GM23338 (cell line): ENCODE measurements around the gene CWH43. TPM values are rescaled to one million over a fixed set of nuclear protein-coding genes. Genes with fewer than 3 reads are reported as not detected.

ENCODE experiments used
- ATAC-seq: fragments of 200-7000 bp; cut with Tn5 transposase; 3 replicates; pipeline ENCODE4 v1.9.1; 2020
- DNase-seq: peaks from one replicate; pipeline ENCODE4 v3.0.0-alpha.2; 2015; ENCODE audit warnings: low spot score
- H2AFZ ChIP-seq: fragments of 200-600 bp; sonication (generic); 2 replicates; pipeline ENCODE4 v1.8.0; 2016; ENCODE audit warnings: antibody characterized with exemption, mild to moderate bottlenecking, moderate library complexity
- H3F3A ChIP-seq: fragments of 200-600 bp; sonication (generic); replicated peaks from 2 replicates; pipeline ENCODE4 v1.8.0; 2017; ENCODE audit warnings: antibody characterized with exemption, mixed run types, low read depth
- H3K27ac ChIP-seq: fragments of 200-600 bp; sonication (generic); 2 replicates; pipeline ENCODE4 v1.6.1; 2016; ENCODE audit warnings: low read depth
- H3K27me3 ChIP-seq: fragments of 200-600 bp; sonication (generic); 2 replicates; pipeline ENCODE4 v1.8.0; 2016; ENCODE audit warnings: mild to moderate bottlenecking, mixed run types, moderate library complexity; ENCODE audit not compliant: insufficient read depth
- H3K36me3 ChIP-seq: fragments of 200-600 bp; sonication (generic); 2 replicates; pipeline ENCODE4 v1.8.0; 2016; ENCODE audit warnings: mild to moderate bottlenecking; ENCODE audit not compliant: insufficient read depth
- H3K4me1 ChIP-seq: fragments of 200-600 bp; sonication (generic); 2 replicates; pipeline ENCODE4 v1.8.0; 2016; ENCODE audit warnings: mild to moderate bottlenecking, moderate library complexity; ENCODE audit not compliant: insufficient read depth
- H3K4me2 ChIP-seq: fragments of 200-600 bp; sonication (generic); 2 replicates; pipeline ENCODE4 v1.7.1; 2017; ENCODE audit warnings: mixed run types
- H3K4me3 ChIP-seq: fragments of 200-600 bp; sonication (generic); 2 replicates; pipeline ENCODE4 v1.6.1; 2016; ENCODE audit warnings: mixed run types
- H3K79me2 ChIP-seq: fragments of 200-600 bp; sonication (generic); replicated peaks from 2 replicates; pipeline ENCODE4 v1.8.0; 2017; ENCODE audit warnings: mild to moderate bottlenecking; ENCODE audit not compliant: insufficient read depth
- H3K9me2 ChIP-seq: fragments of 200-600 bp; sonication (generic); 2 replicates; pipeline ENCODE4 v1.8.0; 2017; ENCODE audit not compliant: insufficient read depth
- H4K20me1 ChIP-seq: fragments of 200-600 bp; sonication (generic); replicated peaks from 2 replicates; pipeline ENCODE4 v1.8.0; 2017; ENCODE audit warnings: mild to moderate bottlenecking; ENCODE audit not compliant: insufficient read depth
- H3K27ac Mint-ChIP-seq: 2 replicates; pipeline ENCODE4 v1.8.0; 2020; ENCODE audit warnings: inconsistent platforms, mild to moderate bottlenecking, moderate library complexity, mixed read lengths
- H3K27me3 Mint-ChIP-seq: 3 replicates; pipeline ENCODE4 v1.8.0; 2022; ENCODE audit warnings: low read depth, mild to moderate bottlenecking, moderate library complexity, mixed read lengths, inconsistent platforms; ENCODE audit not compliant: insufficient read depth, poor library complexity
- H3K36me3 Mint-ChIP-seq: 3 replicates; pipeline ENCODE4 v1.8.0; 2021; ENCODE audit warnings: low read depth, mild to moderate bottlenecking, inconsistent platforms, moderate library complexity, mixed read lengths
- H3K4me1 Mint-ChIP-seq: 3 replicates; pipeline ENCODE4 v1.8.0; 2020; ENCODE audit warnings: mild to moderate bottlenecking, inconsistent platforms, mixed read lengths
- H3K4me3 Mint-ChIP-seq: 3 replicates; pipeline ENCODE4 v1.8.0; 2021; ENCODE audit warnings: moderate library complexity, mild to moderate bottlenecking, inconsistent platforms, mixed read lengths
- H3K9me3 Mint-ChIP-seq: 3 replicates; pipeline ENCODE4 v1.8.0; 2020; ENCODE audit warnings: moderate library complexity, mild to moderate bottlenecking, inconsistent platforms, mixed read lengths
- CREB1 ChIP-seq: fragments of 250-450 bp; sonication (Bioruptor Pico); IDR thresholded peaks from 2 replicates; pipeline ENCODE4 v1.5.0; 2020; ENCODE audit warnings: low read depth, mild to moderate bottlenecking, moderate library complexity
- EZH2 ChIP-seq: fragments of 200-600 bp; sonication (generic); IDR thresholded peaks from one replicate; pipeline ENCODE4 v1.8.0; 2017; ENCODE audit warnings: antibody characterized with exemption, mild to moderate bottlenecking, low read depth; ENCODE audit not compliant: unreplicated experiment
- EZH2phosphoT487 ChIP-seq: fragments of 200-600 bp; sonication (generic); IDR thresholded peaks from one replicate; pipeline ENCODE4 v1.8.1; 2018; ENCODE audit warnings: antibody characterized with exemption; ENCODE audit not compliant: unreplicated experiment
- JUNB ChIP-seq: IDR thresholded peaks from one replicate; pipeline ENCODE4 v1.6.1; 2016; ENCODE audit warnings: antibody characterized with exemption; ENCODE audit not compliant: unreplicated experiment
- NANOG ChIP-seq: IDR thresholded peaks from 2 replicates; pipeline ENCODE4 v1.6.1; 2016; ENCODE audit warnings: antibody characterized with exemption, borderline replicate concordance
- POLR2AphosphoS5 ChIP-seq: IDR thresholded peaks from 2 replicates; pipeline ENCODE4 v1.6.1; 2016; ENCODE audit warnings: antibody characterized with exemption, low read depth
- STAT1 ChIP-seq: IDR thresholded peaks from one replicate; pipeline ENCODE4 v1.6.1; 2016; ENCODE audit warnings: antibody characterized with exemption; ENCODE audit not compliant: unreplicated experiment
- ZNF114 ChIP-seq: fragments of 250-450 bp; sonication (Bioruptor Pico); IDR thresholded peaks from 2 replicates; pipeline ENCODE4 v1.5.0; 2020; ENCODE audit warnings: mild to moderate bottlenecking, moderate library complexity
- ZNF331 ChIP-seq: fragments of 250-450 bp; sonication (Bioruptor Pico); IDR thresholded peaks from 2 replicates; pipeline ENCODE4 v1.5.0; 2020; ENCODE audit warnings: low read depth, mild to moderate bottlenecking, moderate library complexity
- polyA plus RNA-seq: library from polyadenylated mRNA; unstranded; fragments of >200 nt; fragmentation: Nextera tagmentation; extraction: Ambion mirVana; gene quantifications from 2 replicates; pipeline ENCODE4 v1.2.1, GENCODE V29; 2016
- total RNA-seq: library from RNA; depleted of rRNA; stranded (reverse); fragments of >200 nt; shearing (Covaris generic); gene quantifications from 2 replicates; pipeline ENCODE4 v1.2.3, GENCODE V29; 2014
- TF ChIP-seq, protein P1 (sequence below), 2 experiments: fragments of 200-600 bp in 1 of 2; sonication (generic) in 1 of 2; conservative IDR thresholded peaks; 2 replicates each; pipeline versions ENCODE4 v1.5.1 to v1.6.1; 2016 to 2017; ENCODE audit warnings: antibody characterized with exemption in 2 of 2, low read depth in 2 of 2, mild to moderate bottlenecking in 2 of 2, moderate library complexity in 1 of 2
- TF ChIP-seq, protein P2 (sequence below): IDR thresholded peaks from 2 replicates; pipeline ENCODE4 v1.6.1; 2016; ENCODE audit warnings: antibody characterized with exemption

The CWH43 gene
- total and polyA plus RNA-seq, 2 experiments from 2014 or later, result not detected

GRCh38 chr4:48963042-48963679 is 22.9 kb upstream of the CWH43 start:
- TF ChIP-seq, protein P1, sequence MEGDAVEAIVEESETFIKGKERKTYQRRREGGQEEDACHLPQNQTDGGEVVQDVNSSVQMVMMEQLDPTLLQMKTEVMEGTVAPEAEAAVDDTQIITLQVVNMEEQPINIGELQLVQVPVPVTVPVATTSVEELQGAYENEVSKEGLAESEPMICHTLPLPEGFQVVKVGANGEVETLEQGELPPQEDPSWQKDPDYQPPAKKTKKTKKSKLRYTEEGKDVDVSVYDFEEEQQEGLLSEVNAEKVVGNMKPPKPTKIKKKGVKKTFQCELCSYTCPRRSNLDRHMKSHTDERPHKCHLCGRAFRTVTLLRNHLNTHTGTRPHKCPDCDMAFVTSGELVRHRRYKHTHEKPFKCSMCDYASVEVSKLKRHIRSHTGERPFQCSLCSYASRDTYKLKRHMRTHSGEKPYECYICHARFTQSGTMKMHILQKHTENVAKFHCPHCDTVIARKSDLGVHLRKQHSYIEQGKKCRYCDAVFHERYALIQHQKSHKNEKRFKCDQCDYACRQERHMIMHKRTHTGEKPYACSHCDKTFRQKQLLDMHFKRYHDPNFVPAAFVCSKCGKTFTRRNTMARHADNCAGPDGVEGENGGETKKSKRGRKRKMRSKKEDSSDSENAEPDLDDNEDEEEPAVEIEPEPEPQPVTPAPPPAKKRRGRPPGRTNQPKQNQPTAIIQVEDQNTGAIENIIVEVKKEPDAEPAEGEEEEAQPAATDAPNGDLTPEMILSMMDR (conservative IDR thresholded peaks at IDR 0.05; ENCODE audit: low read depth in 2 of 2), result peak; percentile 98 to 100
- TF ChIP-seq ZNF114 (CRISPR knock-in tag), result no peak

GRCh38 chr4:48967101-48967500 is 19.0 kb upstream of the CWH43 start:
- H3K27ac ChIP-seq, result no peak overlapping the region
- Mint-ChIP-seq H3K36me3 (no peaks in the 10 kb centered on the region), H3K27ac (no peak overlapping the region), H3K27me3 (no peaks in the 10 kb centered on the region), H3K4me3 (no peak overlapping the region), H3K9me3 (peaks cover 6% of the 10 kb centered on the region; the same call in 2 of the 3 replicates), H3K4me1 (peaks cover 3% of the 10 kb centered on the region; the same call in 1 of the 3 replicates)
- H3K4me2 ChIP-seq, result no peak overlapping the region
- H3K27me3 ChIP-seq, result no peaks in the 10 kb centered on the region
- no peaks in the 10 kb centered on the region for H3K36me3 ChIP-seq
- TF ChIP-seq ZNF331 (CRISPR knock-in tag), result no peak
- H3K9me2 ChIP-seq, result peaks cover 4% of the 10 kb centered on the region; the same call in 1 of the 2 replicates
- 0 out of 2 replicates have a peak, but pooled peaks cover 3% of the 10 kb centered on the region for H3K4me1 ChIP-seq
- ATAC-seq (no peak), DNase-seq (no peak)
- H3K4me3 ChIP-seq, result no peak overlapping the region
- no peak overlapping the region for H2AFZ ChIP-seq
- H3K79me2 ChIP-seq, result no peaks in the 10 kb centered on the region
- no peaks in the 10 kb centered on the region for H4K20me1 ChIP-seq
- no peaks in the 10 kb centered on the region for H3F3A ChIP-seq

More at GRCh38 chr4:48963042-48963679, 22.9 kb upstream of the CWH43 start:
- H3K36me3 Mint-ChIP-seq, result no peaks in the 10 kb centered on the region
- H3F3A ChIP-seq, result no peaks in the 10 kb centered on the region
- no peaks in the 10 kb centered on the region for H3K9me2 ChIP-seq
- H3K4me3 Mint-ChIP-seq, result no peak overlapping the region
- peaks cover 5% of the 10 kb centered on the region; the same call in 2 of the 3 replicates for H3K9me3 Mint-ChIP-seq
- H3K4me3 ChIP-seq, result no peak overlapping the region
- peak; percentile 94 for DNase-seq
- H3K36me3 ChIP-seq, result no peaks in the 10 kb centered on the region
- H3K79me2 ChIP-seq, result no peaks in the 10 kb centered on the region
- no peaks in the 10 kb centered on the region for H3K27me3 ChIP-seq
- peaks cover 7% of the 10 kb centered on the region; the same call in 2 of the 3 replicates for H3K4me1 Mint-ChIP-seq
- H2AFZ ChIP-seq, result no peak overlapping the region
- peak; percentile 89 for ATAC-seq
- no peak overlapping the region for H3K4me2 ChIP-seq
- peaks cover 7% of the 10 kb centered on the region; the same call in 1 of the 2 replicates for H3K4me1 ChIP-seq
- no peak overlapping the region for H3K27ac Mint-ChIP-seq
- no peaks in the 10 kb centered on the region for H4K20me1 ChIP-seq
- no peak overlapping the region for H3K27ac ChIP-seq
- H3K27me3 Mint-ChIP-seq, result peaks cover 1% of the 10 kb centered on the region

DNA sequence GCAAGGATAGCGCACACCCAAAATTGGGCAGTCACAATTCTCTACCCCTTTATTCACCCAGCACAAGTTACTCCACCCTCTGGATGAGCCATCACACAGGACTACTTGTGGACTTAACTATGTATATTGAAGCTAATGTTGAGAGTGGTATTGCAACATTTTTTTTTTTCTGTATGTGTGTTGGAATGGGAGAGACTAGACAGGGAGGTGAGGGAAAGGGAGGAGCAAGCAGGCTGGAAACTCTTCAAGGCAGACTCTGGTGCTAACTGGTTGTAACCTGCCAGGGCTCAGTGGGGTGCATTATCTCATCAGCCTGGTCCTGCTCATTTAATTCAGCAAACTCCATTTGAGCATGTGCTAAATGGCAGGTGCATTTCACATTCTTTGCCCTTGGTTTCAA is 18.4 kb upstream of the CWH43 start:
- Mint-ChIP-seq H3K4me3 (no peak overlapping the region), H3K36me3 (no peaks in the 10 kb centered on the region), H3K27me3 (no peaks in the 10 kb centered on the region), H3K27ac (no peak overlapping the region), H3K4me1 (0 out of 3 replicates have a peak, but pooled peaks cover 3% of the 10 kb centered on the region), H3K9me3 (peaks cover 6% of the 10 kb centered on the region; the same call in 2 of the 3 replicates)
- no peak overlapping the region; the same call in 1 of the 2 replicates for H2AFZ ChIP-seq
- H3K4me2 ChIP-seq, result no peak overlapping the region
- H3K9me2 ChIP-seq, result peaks cover 4% of the 10 kb centered on the region; the same call in 1 of the 2 replicates
- H4K20me1 ChIP-seq, result no peaks in the 10 kb centered on the region
- H3K79me2 ChIP-seq, result no peaks in the 10 kb centered on the region
- H3F3A ChIP-seq, result no peaks in the 10 kb centered on the region
- DNase-seq (peak; percentile 26), ATAC-seq (peak; percentile 31; the same call in 1 of the 3 replicates)
- H3K36me3 ChIP-seq, result no peaks in the 10 kb centered on the region
- H3K4me1 ChIP-seq, result no peaks in the 10 kb centered on the region
- no peak overlapping the region for H3K27ac ChIP-seq
- no peak overlapping the region for H3K4me3 ChIP-seq
- no peaks in the 10 kb centered on the region for H3K27me3 ChIP-seq
- TF ChIP-seq EZH2 (no peak), CREB1 (CRISPR knock-in tag) (no peak), POLR2AphosphoS5 (no peak), STAT1 (no peak), EZH2phosphoT487 (no peak), JUNB (no peak), ZNF331 (CRISPR knock-in tag) (no peak), ZNF114 (CRISPR knock-in tag) (no peak), NANOG (no peak)
- TF ChIP-seq, protein P1 (conservative IDR thresholded peaks at IDR 0.05; ENCODE audit: low read depth in 2 of 2), result no peak
- TF ChIP-seq, protein P2, sequence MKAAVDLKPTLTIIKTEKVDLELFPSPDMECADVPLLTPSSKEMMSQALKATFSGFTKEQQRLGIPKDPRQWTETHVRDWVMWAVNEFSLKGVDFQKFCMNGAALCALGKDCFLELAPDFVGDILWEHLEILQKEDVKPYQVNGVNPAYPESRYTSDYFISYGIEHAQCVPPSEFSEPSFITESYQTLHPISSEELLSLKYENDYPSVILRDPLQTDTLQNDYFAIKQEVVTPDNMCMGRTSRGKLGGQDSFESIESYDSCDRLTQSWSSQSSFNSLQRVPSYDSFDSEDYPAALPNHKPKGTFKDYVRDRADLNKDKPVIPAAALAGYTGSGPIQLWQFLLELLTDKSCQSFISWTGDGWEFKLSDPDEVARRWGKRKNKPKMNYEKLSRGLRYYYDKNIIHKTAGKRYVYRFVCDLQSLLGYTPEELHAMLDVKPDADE, result no peak
